ENCODE results near the gene DAB1. TPM values are rescaled to one million over a fixed set of nuclear protein-coding genes. Genes with fewer than 3 reads are reported as not detected.

The DAB1 gene
- total RNA-seq, 4 donors from 2014 or later = 0.48 to 1.1 (median 0.70) TPM

DNA sequence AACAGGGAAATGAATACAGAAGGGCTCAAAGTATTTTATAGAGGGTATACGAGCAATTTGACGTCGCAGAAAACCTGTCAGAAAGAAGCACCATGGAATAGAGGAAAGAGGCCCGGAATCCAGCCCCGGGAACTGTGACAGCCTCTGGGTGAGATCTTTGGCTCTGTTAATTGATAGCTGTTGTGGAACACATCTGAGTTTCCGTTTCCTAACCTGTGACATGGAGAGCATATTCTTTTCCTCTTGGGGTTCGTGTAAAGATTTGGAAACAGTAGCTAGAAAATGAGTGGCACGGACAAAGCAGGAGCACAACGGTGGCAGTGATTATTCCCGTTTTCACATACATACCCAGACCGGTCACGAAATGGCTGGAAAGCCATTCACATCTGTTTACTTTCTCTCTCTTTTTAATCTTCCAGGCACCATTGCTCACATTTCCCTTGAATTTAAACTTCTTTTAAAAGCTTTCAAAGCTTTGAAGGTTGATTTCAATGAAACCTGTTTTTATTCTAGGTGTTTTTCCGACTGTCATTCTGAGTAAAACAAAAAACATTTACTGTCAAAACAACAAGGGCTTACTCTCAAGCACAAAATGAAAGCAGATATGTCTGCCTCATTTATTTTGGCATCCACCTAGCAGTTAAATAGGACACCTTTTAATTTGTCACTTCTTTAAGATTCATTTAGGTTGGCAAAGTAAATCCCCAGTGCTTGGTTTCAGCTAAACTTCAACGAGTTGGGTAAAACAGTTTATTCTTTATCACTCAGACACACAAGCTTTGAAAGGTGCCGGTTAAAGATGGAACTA, 431.3 kb downstream of the DAB1 start:
- ATAC-seq (ENCODE audit: low FRiP score) (no peak), DNase-seq (ENCODE audit: low spot score) (no peak)
- TF ChIP-seq, protein P1, sequence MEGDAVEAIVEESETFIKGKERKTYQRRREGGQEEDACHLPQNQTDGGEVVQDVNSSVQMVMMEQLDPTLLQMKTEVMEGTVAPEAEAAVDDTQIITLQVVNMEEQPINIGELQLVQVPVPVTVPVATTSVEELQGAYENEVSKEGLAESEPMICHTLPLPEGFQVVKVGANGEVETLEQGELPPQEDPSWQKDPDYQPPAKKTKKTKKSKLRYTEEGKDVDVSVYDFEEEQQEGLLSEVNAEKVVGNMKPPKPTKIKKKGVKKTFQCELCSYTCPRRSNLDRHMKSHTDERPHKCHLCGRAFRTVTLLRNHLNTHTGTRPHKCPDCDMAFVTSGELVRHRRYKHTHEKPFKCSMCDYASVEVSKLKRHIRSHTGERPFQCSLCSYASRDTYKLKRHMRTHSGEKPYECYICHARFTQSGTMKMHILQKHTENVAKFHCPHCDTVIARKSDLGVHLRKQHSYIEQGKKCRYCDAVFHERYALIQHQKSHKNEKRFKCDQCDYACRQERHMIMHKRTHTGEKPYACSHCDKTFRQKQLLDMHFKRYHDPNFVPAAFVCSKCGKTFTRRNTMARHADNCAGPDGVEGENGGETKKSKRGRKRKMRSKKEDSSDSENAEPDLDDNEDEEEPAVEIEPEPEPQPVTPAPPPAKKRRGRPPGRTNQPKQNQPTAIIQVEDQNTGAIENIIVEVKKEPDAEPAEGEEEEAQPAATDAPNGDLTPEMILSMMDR (IDR thresholded peaks at IDR 0.05) = no peak

DNA sequence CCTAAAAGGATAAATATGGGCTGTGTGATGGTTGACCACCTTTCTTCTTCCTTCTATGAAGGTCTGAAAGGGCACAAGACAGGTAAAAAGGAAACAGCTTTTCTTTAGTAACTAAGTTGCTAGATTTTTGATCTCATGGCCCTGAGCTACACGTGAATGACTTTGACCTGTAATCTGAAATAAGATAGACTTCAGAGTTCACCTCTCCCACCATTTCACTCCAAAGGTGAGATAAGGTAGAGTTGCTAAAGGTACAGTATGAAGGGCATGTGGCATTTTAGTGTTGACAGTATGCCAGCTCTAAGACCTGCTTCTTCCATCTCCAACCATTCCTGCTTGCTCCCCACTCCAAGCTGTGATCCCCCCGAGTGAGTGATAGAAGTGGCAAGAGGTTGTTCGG, 432.3 kb downstream of the DAB1 start:
- no peak for ATAC-seq (ENCODE audit: low FRiP score)
- TF ChIP-seq, protein P1 (IDR thresholded peaks at IDR 0.05) = no peak
- no peak for DNase-seq (ENCODE audit: low spot score)

DNA sequence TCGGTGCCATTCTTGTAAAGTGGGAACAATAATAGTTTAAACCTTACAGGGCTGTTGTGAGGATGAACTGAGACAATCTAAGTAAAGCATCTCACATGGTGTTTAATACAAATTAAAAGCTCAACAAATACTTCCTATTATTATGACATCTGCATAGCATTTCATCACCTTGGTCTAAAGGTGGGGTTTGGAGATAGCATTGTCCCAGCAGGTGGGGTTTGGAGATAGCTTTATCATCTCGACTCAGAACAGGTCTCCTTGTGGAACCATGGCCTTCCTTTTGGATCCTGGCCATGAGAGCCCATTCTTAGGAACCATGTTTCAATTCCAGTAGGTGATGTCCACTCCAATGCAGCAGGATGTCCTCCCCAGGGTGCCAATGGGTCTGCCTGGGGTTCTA, 437.5 kb downstream of the DAB1 start:
- TF ChIP-seq, protein P1 (IDR thresholded peaks at IDR 0.05) = no peak
- DNase-seq (ENCODE audit: low spot score) (no peak), ATAC-seq (ENCODE audit: low FRiP score) (no peak)

DNA sequence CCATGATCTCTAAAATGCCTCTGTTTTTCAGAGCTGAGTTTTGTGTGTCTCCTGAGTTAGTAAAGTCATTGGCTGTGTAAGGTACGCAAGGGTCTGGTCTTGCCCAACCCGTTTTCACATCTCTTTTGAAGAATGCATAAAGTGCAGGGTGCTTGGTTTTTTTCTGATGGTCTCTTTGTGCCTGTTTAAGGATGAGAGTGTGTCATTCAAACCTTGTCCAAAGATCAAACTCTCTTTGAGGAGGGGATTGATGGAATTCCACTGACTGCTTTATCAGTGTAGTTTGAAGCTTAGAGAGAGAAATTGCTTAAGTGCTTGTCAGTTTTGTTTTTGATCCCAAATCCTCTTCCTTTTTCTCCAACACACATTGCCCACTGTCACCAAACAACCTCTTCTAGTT, 438.0 kb downstream of the DAB1 start:
- no peak for ATAC-seq (ENCODE audit: low FRiP score)
- TF ChIP-seq, protein P1 (IDR thresholded peaks at IDR 0.05) = no peak
- no peak for DNase-seq (ENCODE audit: low spot score)

DNA sequence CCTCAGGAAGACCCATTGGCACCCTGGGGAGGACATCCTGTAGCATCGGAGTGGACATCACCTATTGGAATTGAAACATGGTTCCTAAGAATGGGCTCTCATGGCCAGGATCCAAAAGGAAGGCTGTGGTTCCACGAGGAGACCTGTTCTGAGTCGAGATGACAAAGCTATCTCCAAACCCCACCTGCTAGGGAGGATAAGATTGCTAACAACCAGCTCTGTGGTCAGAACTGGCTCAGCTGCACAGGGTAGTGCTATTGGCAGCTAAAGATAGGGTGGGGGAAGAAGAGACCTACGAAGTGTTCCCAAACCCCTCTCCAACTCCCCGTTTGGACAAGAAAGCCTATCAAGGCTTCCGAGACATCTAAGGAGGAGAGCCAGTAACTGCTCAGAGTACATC, 440.4 kb downstream of the DAB1 start:
- ATAC-seq (ENCODE audit: low FRiP score) (no peak), DNase-seq (ENCODE audit: low spot score) (no peak)
- TF ChIP-seq, protein P1 (IDR thresholded peaks at IDR 0.05) = no peak

DNA sequence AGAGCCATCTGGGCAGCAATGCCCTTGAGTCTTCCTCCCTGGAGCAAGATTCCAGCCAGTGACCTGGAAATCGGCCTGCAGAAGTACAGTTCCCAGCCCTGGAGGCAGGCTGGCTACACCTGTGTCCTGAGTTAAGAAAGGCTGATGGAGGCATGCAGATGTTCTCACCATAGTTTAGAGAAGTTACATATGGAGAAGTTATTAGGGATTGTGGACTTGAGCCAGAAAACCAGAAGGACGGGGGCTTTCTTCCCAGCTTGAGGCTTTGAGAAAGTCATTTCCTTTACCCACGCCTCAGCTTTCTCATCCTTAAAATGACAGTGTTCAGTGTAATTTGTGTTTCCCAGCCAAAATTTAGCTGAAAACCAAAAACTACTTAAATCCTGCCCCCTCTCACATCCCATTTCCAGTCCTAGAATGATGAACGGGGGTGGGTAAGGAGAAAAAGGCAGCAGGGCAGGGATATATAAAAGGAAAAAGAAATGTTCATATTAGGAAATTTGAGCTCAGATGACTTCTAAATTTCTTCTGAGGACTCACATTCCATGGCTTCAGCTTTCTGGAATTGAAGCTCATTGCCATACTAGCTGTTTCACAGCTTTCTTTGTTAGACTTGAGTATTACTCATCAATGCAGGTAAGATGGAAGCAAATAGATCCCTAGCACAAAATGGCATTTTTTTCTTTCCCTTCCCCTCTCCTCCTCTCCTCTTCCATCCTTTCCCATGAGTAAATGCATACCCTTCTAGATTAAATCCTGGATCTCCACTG, 443.7 kb downstream of the DAB1 start:
- DNase-seq (ENCODE audit: low spot score) = no peak
- no peak for ATAC-seq (ENCODE audit: low FRiP score)
- TF ChIP-seq, protein P1 (IDR thresholded peaks at IDR 0.05) = no peak

Data from omental fat pad (tissue), 4 donors.